HG02884 (cell line): ENCODE results near the gene CLEC16A.

Experiments
- ATAC-seq: cut with Tn5 transposase; IDR thresholded peaks from one replicate; pipeline ENCODE4 v1.9.1; 2021; ENCODE audit warnings: mild to moderate bottlenecking, moderate library complexity; ENCODE audit not compliant: unreplicated experiment

Gene CLEC16A

GRCh38 chr16:11147754-11148444, 203.5 kb downstream of the CLEC16A start:
- no peak for ATAC-seq

- no peak for ATAC-seq
These were observed 204.8 kb downstream of the CLEC16A start for GRCh38 chr16:11149011-11149616.

GRCh38 chr16:11150190-11150589, 205.8 kb downstream of the CLEC16A start:
- no peak for ATAC-seq

- ATAC-seq, result no peak
These were observed 207.0 kb downstream of the CLEC16A start for GRCh38 chr16:11151156-11151884.

- no peak for ATAC-seq
These were observed 207.7 kb downstream of the CLEC16A start for GRCh38 chr16:11151885-11152629.

GRCh38 chr16:11152677-11153331, 208.4 kb downstream of the CLEC16A start:
- no peak for ATAC-seq

GRCh38 chr16:11155284-11155806, 211.0 kb downstream of the CLEC16A start:
- no peak for ATAC-seq

- no peak for ATAC-seq
These were observed 212.0 kb downstream of the CLEC16A start for GRCh38 chr16:11156401-11156800.

- ATAC-seq, result no peak
These were observed 212.8 kb downstream of the CLEC16A start for GRCh38 chr16:11157143-11157542.

- no peak for ATAC-seq
These were observed 213.7 kb downstream of the CLEC16A start for GRCh38 chr16:11158018-11158417.

- no peak for ATAC-seq
These were observed 214.9 kb downstream of the CLEC16A start for GRCh38 chr16:11159282-11159681.

GRCh38 chr16:11160676-11161115, 216.3 kb downstream of the CLEC16A start:
- no peak for ATAC-seq

- no peak for ATAC-seq
These were observed 217.1 kb downstream of the CLEC16A start for GRCh38 chr16:11161439-11161838.

GRCh38 chr16:11161974-11162373, 217.6 kb downstream of the CLEC16A start:
- no peak for ATAC-seq

- ATAC-seq, result no peak
These were observed 218.4 kb downstream of the CLEC16A start for GRCh38 chr16:11162586-11163268.

- no peak for ATAC-seq
These were observed 219.4 kb downstream of the CLEC16A start for GRCh38 chr16:11163761-11164261.

- no peak for ATAC-seq
These were observed 220.3 kb downstream of the CLEC16A start for GRCh38 chr16:11164482-11165270.

- ATAC-seq, result no peak
These were observed 221.0 kb downstream of the CLEC16A start for GRCh38 chr16:11165349-11165748.
